ENCODE data around the gene GPR89A.
"Not testable (repeated sequence)": the region's sequence is repeated elsewhere in the genome, so short reads cannot be mapped to it uniquely, and the experiment has no call there.

GRCh38 chr1:145656245-145656943, 48.6 kb downstream of the GPR89A start:
- TF ChIP-seq CTCF (IDR thresholded peaks at IDR 0.05; ENCODE audit: low read depth, low read length); POLR2A (IDR thresholded peaks at IDR 0.05; ENCODE audit: extremely low read depth, insufficient read length); MAX (IDR thresholded peaks at IDR 0.05; ENCODE audit: low read depth, low read length): not testable (repeated sequence)

Measured in NB4 (cell line).